Thoracic aorta (tissue), 2 donors: ENCODE data around the gene RAB44. TPM values are rescaled to one million over a fixed set of nuclear protein-coding genes. Genes with fewer than 3 reads are reported as not detected.

ENCODE experiments used
- ATAC-seq: fragments of 150-250 bp; one replicate; pipeline ENCODE4 v1.8.0; 2017; ENCODE audit warnings: low read depth; ENCODE audit not compliant: insufficient number of reproducible peaks, low FRiP score
- DNase-seq: peaks from one replicate; pipeline ENCODE4 v3.0.0-alpha.2; 2020; ENCODE audit warnings: low spot score
- H3K27ac ChIP-seq, 2 donors: fragments of 200-600 bp; sonication (generic); 1 replicate in 1 of 2; 2 replicates in 1 of 2; pipeline ENCODE4 v1.5.1; 2016; ENCODE audit warnings: mild to moderate bottlenecking in 2 of 2, moderate library complexity in 2 of 2
- H3K27me3 ChIP-seq: fragments of 200-600 bp; sonication (generic); replicated peaks from 2 replicates; pipeline ENCODE4 v1.6.0; 2016; ENCODE audit warnings: mild to moderate bottlenecking; ENCODE audit not compliant: insufficient read depth
- H3K36me3 ChIP-seq: fragments of 200-600 bp; sonication (generic); one replicate; pipeline ENCODE4 v1.5.1; 2016
- H3K4me1 ChIP-seq, 2 donors: fragments of 200-600 bp; sonication (generic); 1 replicate in 1 of 2; 2 replicates in 1 of 2; pipeline versions ENCODE4 v1.5.1 to v1.6.0; 2016; ENCODE audit warnings: low read depth in 2 of 2, mild to moderate bottlenecking in 1 of 2; ENCODE audit not compliant: control insufficient read depth in 1 of 2
- H3K4me3 ChIP-seq: fragments of 200-600 bp; sonication (generic); 2 replicates; pipeline ENCODE4 v1.5.1; 2016; ENCODE audit warnings: mild to moderate bottlenecking
- H3K9me3 ChIP-seq: fragments of 200-600 bp; sonication (generic); 2 replicates; pipeline ENCODE4 v1.5.1; 2016
- CTCF ChIP-seq: fragments of 200-600 bp; sonication (generic); IDR thresholded peaks from one replicate; pipeline ENCODE4 v1.5.1; 2019; ENCODE audit warnings: antibody characterized with exemption
- total RNA-seq, 2 donors: library from RNA; depleted of rRNA; stranded (reverse); fragments of >200 nt; gene quantifications; one replicate each; pipeline versions ENCODE4 v1.1.0 to v1.2.3, GENCODE V29; 2016

The RAB44 gene
- total RNA-seq, 2 donors from 2014 or later = 0.27 TPM; not detected in 1

- Histone ChIP-seq H3K36me3 (no peaks in the 10 kb centered on the region), H3K9me3 (no peaks in the 10 kb centered on the region), H3K27ac (no peak overlapping the region), H3K4me1 (peaks cover 5 to 6% of the 10 kb centered on the region in 2 donors), H3K27me3 (no peaks in the 10 kb centered on the region), H3K4me3 (no peak overlapping the region)
- DNase-seq (no peak), ATAC-seq (no peak)
- TF ChIP-seq CTCF = no peak
Measured at GRCh38 chr6:36740818-36741179, 43.2 kb downstream of the RAB44 start.

GRCh38 chr6:36742146-36742545 is 44.5 kb downstream of the RAB44 start:
- no peak for TF ChIP-seq CTCF

GRCh38 chr6:36743032-36743431 is 45.4 kb downstream of the RAB44 start:
- H3K9me3 ChIP-seq = no peaks in the 10 kb centered on the region
- no peak for DNase-seq
- no peaks in the 10 kb centered on the region for H3K4me1 ChIP-seq
- H3K4me3 ChIP-seq = no peak overlapping the region
- no peak overlapping the region for H3K27ac ChIP-seq
- ATAC-seq = no peak
- H3K36me3 ChIP-seq = no peaks in the 10 kb centered on the region
- TF ChIP-seq CTCF = no peak
- H3K27me3 ChIP-seq = no peaks in the 10 kb centered on the region

More at GRCh38 chr6:36742146-36742545, 44.5 kb downstream of the RAB44 start:
- DNase-seq (no peak), ATAC-seq (no peak)
- Histone ChIP-seq H3K27me3 (no peaks in the 10 kb centered on the region), H3K36me3 (no peaks in the 10 kb centered on the region), H3K4me1 (no peaks in the 10 kb centered on the region), H3K4me3 (no peak overlapping the region), H3K9me3 (no peaks in the 10 kb centered on the region), H3K27ac (no peak overlapping the region)

- no peak for TF ChIP-seq CTCF
- no peak overlapping the region for H3K27ac ChIP-seq
- H3K9me3 ChIP-seq = no peaks in the 10 kb centered on the region
- no peaks in the 10 kb centered on the region for H3K27me3 ChIP-seq
- DNase-seq (no peak), ATAC-seq (no peak)
- H3K36me3 ChIP-seq = no peaks in the 10 kb centered on the region
- no peak overlapping the region for H3K4me3 ChIP-seq
- H3K4me1 ChIP-seq = no peaks in the 10 kb centered on the region
Measured at GRCh38 chr6:36743538-36744303, 46.1 kb downstream of the RAB44 start.

GRCh38 chr6:36744304-36744673 is 46.7 kb downstream of the RAB44 start:
- DNase-seq (no peak), ATAC-seq (no peak)
- TF ChIP-seq CTCF = no peak
- no peak overlapping the region for H3K27ac ChIP-seq
- H3K36me3 ChIP-seq = no peaks in the 10 kb centered on the region
- H3K9me3 ChIP-seq = no peaks in the 10 kb centered on the region
- no peaks in the 10 kb centered on the region for H3K27me3 ChIP-seq
- H3K4me1 ChIP-seq = no peaks in the 10 kb centered on the region
- H3K4me3 ChIP-seq = no peak overlapping the region
